Kidney (tissue), 14 donors: ENCODE results near the gene ZNF217. TPM values are rescaled to one million over a fixed set of nuclear protein-coding genes. Genes with fewer than 3 reads are reported as not detected.

Experiments
- DNase-seq, 5 donors: peaks; one replicate each; pipeline ENCODE4 v3.0.0-alpha.2; 2013 to 2020
- FAIRE-seq: peaks from 2 replicates; lab custom pipeline; 2012; peaks lifted over from hg19 to GRCh38; lab: Jason Lieb, UNC
- H3K27ac ChIP-seq, 2 donors: one replicate each; pipeline ENCODE4 v1.7.0; 2013; ENCODE audit warnings: low read depth in 2 of 2, low read length in 2 of 2, inconsistent platforms in 1 of 2
- H3K27me3 ChIP-seq: one replicate; pipeline ENCODE4 v1.7.1; 2013; ENCODE audit warnings: low read length, inconsistent platforms; ENCODE audit not compliant: control insufficient read depth, insufficient read depth
- H3K36me3 ChIP-seq, 3 donors: one replicate each; pipeline versions ENCODE4 v1.7.0 to v1.7.1; 2013; ENCODE audit warnings: low read length in 3 of 3, control low read depth in 1 of 3, inconsistent platforms in 1 of 3; ENCODE audit not compliant: insufficient read depth in 3 of 3, control insufficient read depth in 2 of 3
- H3K4me1 ChIP-seq, 3 donors: one replicate each; pipeline versions ENCODE4 v1.7.0 to v1.7.1; 2013; ENCODE audit warnings: low read length in 3 of 3, inconsistent platforms in 1 of 3, low read depth in 1 of 3; ENCODE audit not compliant: control insufficient read depth in 2 of 3, insufficient read depth in 2 of 3
- H3K4me3 ChIP-seq, 3 donors: one replicate each; pipeline versions ENCODE4 v1.7.0 to v1.8.1; 2013; ENCODE audit warnings: low read length in 3 of 3, control low read depth in 1 of 3, inconsistent platforms in 1 of 3
- H3K9ac ChIP-seq, 3 donors: one replicate each; pipeline versions ENCODE4 v1.7.0 to v1.7.1; 2013; ENCODE audit warnings: low read length in 3 of 3, control low read depth in 1 of 3, inconsistent platforms in 1 of 3
- H3K9me3 ChIP-seq, 3 donors: one replicate each; pipeline versions ENCODE4 v1.7.0 to v1.7.1; 2013; ENCODE audit warnings: low read length in 3 of 3, control low read depth in 1 of 3, inconsistent platforms in 1 of 3; ENCODE audit not compliant: control insufficient read depth in 2 of 3, insufficient read depth in 1 of 3
- intact Hi-C: fragments of 100-400 bp; cut with DNase I; formaldehyde crosslinking; loops from one replicate; pipeline ENCODE4 v1.11.1; 2022
- polyA plus RNA-seq: library from polyadenylated mRNA; stranded (reverse); fragments of 350-450 nt; fragmentation: Illumina TruSeq; extraction: RNeasy Lipid Tissue Mini Kit (QIAGEN cat#74804); gene quantifications from one replicate; pipeline ENCODE4 v1.2.3, GENCODE V29; 2014; ENCODE audit warnings: low read depth, low replicate concordance; ENCODE audit not compliant: insufficient read depth
- total RNA-seq: library from RNA; stranded (reverse); fragmentation: NEBNext Ultra II Directional; extraction: Animal tissue kit (Norgen Biotek cat#: 25700); gene quantifications from one replicate; pipeline ENCODE4 v1.2.1, GENCODE V29; 2021
- TF ChIP-seq, protein P1 (sequence below): IDR thresholded peaks from 3 replicates; pipeline ENCODE4 v1.5.1; 2012; ENCODE audit warnings: mild to moderate bottlenecking, moderate library complexity, borderline replicate concordance; ENCODE audit not compliant: insufficient read depth; ENCODE audit errors: extremely low read depth
- donor health status: control.
- donor health status: control.
- donor health status: control.
- donor health status: control.
- donor health status: control.
- donor health status: DM: yes; HTN: yes; CAD: no.
- donor health status: Normal renal cell carcinoma (clear cell type).

The ZNF217 gene
- total and polyA plus RNA-seq, 2 donors from 2014 or later = 5.0 to 60.9 TPM

- H3K4me3 ChIP-seq = peak overlapping the region in 2 of 3 donors; percentile 14 to 39
- H3K9me3 ChIP-seq = no peaks in the 10 kb centered on the region
- H3K4me1 ChIP-seq = peaks cover 4 to 20% (median 18%) of the 10 kb centered on the region in 3 donors
- intact Hi-C loops = loop anchor here (10.0 kb wide), 1 partner anchor 346 kb away; no protein-coding TSS in a partner anchor
- DNase-seq (peak in 1 of 5 donors; percentile 13), FAIRE-seq (no peak)
- peak overlapping the region; percentile 77 to 84 for H3K27ac ChIP-seq
- peaks cover 8 to 45% (median 38%) of the 10 kb centered on the region in 3 donors for H3K36me3 ChIP-seq
- peak overlapping the region in 1 of 3 donors; percentile 29 for H3K9ac ChIP-seq
- H3K27me3 ChIP-seq = no peaks in the 10 kb centered on the region
- TF ChIP-seq, protein P1, sequence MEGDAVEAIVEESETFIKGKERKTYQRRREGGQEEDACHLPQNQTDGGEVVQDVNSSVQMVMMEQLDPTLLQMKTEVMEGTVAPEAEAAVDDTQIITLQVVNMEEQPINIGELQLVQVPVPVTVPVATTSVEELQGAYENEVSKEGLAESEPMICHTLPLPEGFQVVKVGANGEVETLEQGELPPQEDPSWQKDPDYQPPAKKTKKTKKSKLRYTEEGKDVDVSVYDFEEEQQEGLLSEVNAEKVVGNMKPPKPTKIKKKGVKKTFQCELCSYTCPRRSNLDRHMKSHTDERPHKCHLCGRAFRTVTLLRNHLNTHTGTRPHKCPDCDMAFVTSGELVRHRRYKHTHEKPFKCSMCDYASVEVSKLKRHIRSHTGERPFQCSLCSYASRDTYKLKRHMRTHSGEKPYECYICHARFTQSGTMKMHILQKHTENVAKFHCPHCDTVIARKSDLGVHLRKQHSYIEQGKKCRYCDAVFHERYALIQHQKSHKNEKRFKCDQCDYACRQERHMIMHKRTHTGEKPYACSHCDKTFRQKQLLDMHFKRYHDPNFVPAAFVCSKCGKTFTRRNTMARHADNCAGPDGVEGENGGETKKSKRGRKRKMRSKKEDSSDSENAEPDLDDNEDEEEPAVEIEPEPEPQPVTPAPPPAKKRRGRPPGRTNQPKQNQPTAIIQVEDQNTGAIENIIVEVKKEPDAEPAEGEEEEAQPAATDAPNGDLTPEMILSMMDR = no peak
Observed at GRCh38 chr20:53579266-53579580, 14.4 kb downstream of the ZNF217 start.

DNA sequence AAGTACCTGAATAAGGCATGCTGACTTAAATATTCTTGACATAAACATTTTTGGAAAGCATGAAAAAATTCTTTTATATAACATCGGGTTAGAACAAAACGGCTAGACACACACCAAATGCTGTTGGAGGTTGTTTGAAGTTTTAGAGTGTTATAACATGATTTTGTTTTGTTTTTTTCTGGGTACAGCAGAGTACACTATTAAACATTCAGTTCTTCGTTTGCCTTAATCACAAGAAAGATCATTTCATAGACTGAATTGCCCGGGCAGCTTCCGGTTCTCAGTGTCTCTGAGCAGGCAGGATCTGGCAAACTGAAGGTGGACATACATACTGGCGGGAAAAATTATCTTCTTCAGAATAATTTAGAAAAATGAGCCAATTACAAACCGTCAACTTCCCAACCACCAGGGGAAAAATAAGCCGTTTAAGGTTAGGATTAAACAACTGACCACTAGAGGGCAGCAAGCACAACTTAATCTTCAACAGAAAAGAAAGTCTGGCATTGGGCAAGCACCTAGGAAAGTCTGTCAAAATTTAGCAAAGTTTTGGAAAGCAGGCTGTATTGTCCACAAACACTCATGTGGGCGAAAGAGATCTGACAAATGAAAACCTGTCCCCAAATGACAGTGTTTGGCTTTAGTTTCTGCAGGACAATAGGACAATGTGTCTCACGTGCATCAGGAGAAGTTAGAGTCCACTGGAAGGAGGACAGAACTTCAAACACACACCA is 15.0 kb downstream of the ZNF217 start:
- intact Hi-C loops = loop anchor here (10.0 kb wide), 1 partner anchor 346 kb away; no protein-coding TSS in a partner anchor
- FAIRE-seq = peak; percentile 46
- H3K4me3 ChIP-seq = peak overlapping the region in 2 of 3 donors; percentile 14 to 39

DNA sequence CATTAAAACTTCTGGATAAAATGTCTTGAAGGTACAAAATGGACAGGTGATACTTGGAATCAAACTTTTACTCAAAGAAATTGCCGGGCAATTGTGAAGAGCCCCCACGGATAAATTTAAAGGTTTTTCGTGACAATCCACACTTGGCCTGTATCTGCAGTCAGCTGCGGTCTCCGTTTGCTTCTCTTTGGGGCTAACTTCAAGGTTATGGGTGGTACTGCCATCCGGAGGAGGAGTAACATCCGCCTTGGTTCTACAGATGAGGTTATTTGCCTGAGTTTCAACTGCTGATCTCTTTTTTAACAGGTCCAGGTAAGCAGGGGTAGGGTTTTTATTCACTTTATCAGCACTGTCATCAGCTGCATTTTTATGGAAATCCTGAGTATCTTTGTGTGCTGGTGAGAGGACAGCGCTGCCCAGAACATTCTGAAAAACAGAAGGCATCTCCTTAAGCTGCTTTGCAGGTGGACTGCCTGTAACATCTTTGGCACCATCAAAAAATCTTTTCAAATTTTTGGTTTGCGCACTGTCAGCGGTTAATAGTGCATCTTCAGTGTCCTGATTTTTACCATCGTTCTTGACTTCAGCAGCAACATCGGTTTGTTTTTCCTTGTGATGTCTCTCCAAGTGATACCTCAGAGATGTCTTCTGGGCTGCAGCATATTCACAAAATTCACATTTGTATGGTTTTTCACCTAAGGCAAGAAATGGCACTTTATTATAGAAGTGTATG is 16.9 kb downstream of the ZNF217 start:
- DNase-seq (peak in 1 of 5 donors; percentile 3), FAIRE-seq (no peak)
- H3K27ac ChIP-seq = no peak overlapping the region
- no peaks in the 10 kb centered on the region for H3K27me3 ChIP-seq
- peaks cover 7 to 41% (median 34%) of the 10 kb centered on the region in 3 donors for H3K36me3 ChIP-seq
- intact Hi-C loops = loop anchor here (10.0 kb wide), 1 partner anchor 348 kb away; no protein-coding TSS in a partner anchor
- TF ChIP-seq, protein P1 = no peak
- H3K4me1 ChIP-seq = peaks cover 4 to 19% (median 18%) of the 10 kb centered on the region in 3 donors
- no peaks in the 10 kb centered on the region for H3K9me3 ChIP-seq
- H3K9ac ChIP-seq = no peak overlapping the region
- H3K4me3 ChIP-seq = no peak overlapping the region

More for the DNA sequence above, 15.0 kb downstream of the ZNF217 start:
- no peaks in the 10 kb centered on the region for H3K27me3 ChIP-seq
- TF ChIP-seq, protein P1 = peak; percentile 86
- peak overlapping the region; percentile 77 to 84 for H3K27ac ChIP-seq
- no peaks in the 10 kb centered on the region for H3K9me3 ChIP-seq
- H3K36me3 ChIP-seq = peaks cover 8 to 45% (median 40%) of the 10 kb centered on the region in 3 donors
- DNase-seq = peak in 4 of 5 donors; percentile 53 to 95 (median 84)
- H3K9ac ChIP-seq = peak overlapping the region in 1 of 3 donors; percentile 29
- peaks cover 4 to 20% (median 18%) of the 10 kb centered on the region in 3 donors for H3K4me1 ChIP-seq
